ENCODE measurements around the gene CSRNP3.
"Not testable (repeated sequence)": the region's sequence is repeated elsewhere in the genome, so short reads cannot be mapped to it uniquely, and the experiment has no call there.

DNA sequence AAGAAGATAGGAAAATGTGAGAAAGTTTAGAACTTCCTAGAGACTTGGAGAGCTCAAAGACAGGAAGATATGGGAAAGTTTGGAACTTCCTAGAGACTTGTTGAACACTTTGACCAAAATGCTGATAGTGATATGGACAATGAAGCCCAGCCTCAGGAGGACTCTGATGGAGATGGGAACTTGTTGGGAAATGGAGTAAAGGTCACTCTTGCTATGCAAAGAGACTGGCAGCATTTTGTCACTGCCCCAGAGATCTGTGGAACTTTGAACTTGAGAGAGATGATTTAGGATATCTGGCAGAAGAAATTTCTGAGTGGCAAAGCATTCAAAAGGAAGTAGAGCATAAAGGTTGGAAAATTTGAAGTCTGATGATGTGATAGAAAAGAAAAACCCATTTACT lies 121.5 kb downstream of the CSRNP3 start:
- not testable (repeated sequence) for TF ChIP-seq CBX3 (IDR thresholded peaks at IDR 0.05; ENCODE audit: low read depth); JUND (IDR thresholded peaks at IDR 0.05); YY1 (IDR thresholded peaks at IDR 0.05; ENCODE audit: extremely low read depth, insufficient replicate concordance, low read depth, low read length); ZFX (IDR thresholded peaks at IDR 0.05); ELF1 (IDR thresholded peaks at IDR 0.05; ENCODE audit: borderline replicate concordance, low read depth); EZH2 (IDR thresholded peaks at IDR 0.05); POLR2AphosphoS5 (IDR thresholded peaks at IDR 0.05; ENCODE audit: low read depth, low read length)
- TF ChIP-seq, protein P1, sequence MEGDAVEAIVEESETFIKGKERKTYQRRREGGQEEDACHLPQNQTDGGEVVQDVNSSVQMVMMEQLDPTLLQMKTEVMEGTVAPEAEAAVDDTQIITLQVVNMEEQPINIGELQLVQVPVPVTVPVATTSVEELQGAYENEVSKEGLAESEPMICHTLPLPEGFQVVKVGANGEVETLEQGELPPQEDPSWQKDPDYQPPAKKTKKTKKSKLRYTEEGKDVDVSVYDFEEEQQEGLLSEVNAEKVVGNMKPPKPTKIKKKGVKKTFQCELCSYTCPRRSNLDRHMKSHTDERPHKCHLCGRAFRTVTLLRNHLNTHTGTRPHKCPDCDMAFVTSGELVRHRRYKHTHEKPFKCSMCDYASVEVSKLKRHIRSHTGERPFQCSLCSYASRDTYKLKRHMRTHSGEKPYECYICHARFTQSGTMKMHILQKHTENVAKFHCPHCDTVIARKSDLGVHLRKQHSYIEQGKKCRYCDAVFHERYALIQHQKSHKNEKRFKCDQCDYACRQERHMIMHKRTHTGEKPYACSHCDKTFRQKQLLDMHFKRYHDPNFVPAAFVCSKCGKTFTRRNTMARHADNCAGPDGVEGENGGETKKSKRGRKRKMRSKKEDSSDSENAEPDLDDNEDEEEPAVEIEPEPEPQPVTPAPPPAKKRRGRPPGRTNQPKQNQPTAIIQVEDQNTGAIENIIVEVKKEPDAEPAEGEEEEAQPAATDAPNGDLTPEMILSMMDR (IDR thresholded peaks at IDR 0.05 in 2 of 3, conservative IDR thresholded peaks at IDR 0.05 in 1 of 3; ENCODE audit: borderline replicate concordance in 1 of 3, insufficient read depth in 1 of 3, low read depth in 2 of 3, low read length in 2 of 3), result not testable (repeated sequence)
- TF ChIP-seq, protein P2, sequence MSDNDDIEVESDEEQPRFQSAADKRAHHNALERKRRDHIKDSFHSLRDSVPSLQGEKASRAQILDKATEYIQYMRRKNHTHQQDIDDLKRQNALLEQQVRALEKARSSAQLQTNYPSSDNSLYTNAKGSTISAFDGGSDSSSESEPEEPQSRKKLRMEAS (IDR thresholded peaks at IDR 0.05), result not testable (repeated sequence)
